Ascending aorta (tissue), 2 donors: ENCODE data around the gene SMIM14. TPM values are rescaled to one million over a fixed set of nuclear protein-coding genes. Genes with fewer than 3 reads are reported as not detected.
A peak's percentile ranks its signal among the peaks of the same experiment; 100 is the strongest.
"Not testable (repeated sequence)": the region's sequence is repeated elsewhere in the genome, so short reads cannot be mapped to it uniquely, and the experiment has no call there.

Experiments
- DNase-seq, 2 donors: peaks; one replicate each; pipeline ENCODE4 v3.0.0-alpha.2; 2019; ENCODE audit warnings: low spot score in 2 of 2
- H3K27ac ChIP-seq, 2 donors: fragments of 200-600 bp; sonication (generic); one replicate each; pipeline ENCODE4 v1.5.1; 2016 to 2017; ENCODE audit warnings: mild to moderate bottlenecking in 1 of 2
- H3K27me3 ChIP-seq: fragments of 200-600 bp; sonication (generic); one replicate; pipeline ENCODE4 v1.5.1; 2017
- H3K36me3 ChIP-seq, 2 donors: fragments of 200-600 bp; sonication (generic); one replicate each; pipeline ENCODE4 v1.5.1; 2016
- H3K4me1 ChIP-seq, 2 donors: fragments of 200-600 bp; sonication (generic); one replicate each; pipeline ENCODE4 v1.5.1; 2016 to 2017; ENCODE audit warnings: mild to moderate bottlenecking in 1 of 2
- H3K4me3 ChIP-seq, 2 donors: fragments of 200-600 bp; sonication (generic); one replicate each; pipeline ENCODE4 v1.5.1; 2016 to 2017; ENCODE audit warnings: mild to moderate bottlenecking in 1 of 2
- H3K9me3 ChIP-seq, 2 donors: fragments of 200-600 bp; sonication (generic); one replicate each; pipeline ENCODE4 v1.5.1; 2016
- CTCF ChIP-seq, 3 experiments: fragments of 200-600 bp in 2 of 3; fragments of 450-650 bp in 1 of 3; sonication (generic) in 2 of 3; IDR thresholded peaks; one replicate each; pipeline ENCODE4 v1.5.1; 2016 to 2019; ENCODE audit warnings: antibody characterized with exemption in 3 of 3, mild to moderate bottlenecking in 1 of 3, moderate library complexity in 1 of 3
- intact Hi-C: fragments of 100-400 bp; cut with DNase I; formaldehyde crosslinking; loops from one replicate; pipeline ENCODE4 v1.15.1; 2023
- total RNA-seq: library from RNA; depleted of rRNA; stranded (reverse); fragments of >200 nt; gene quantifications from one replicate; pipeline ENCODE4 v1.1.0, GENCODE V29; 2016

SMIM14 gene
- total RNA-seq, 1 donor from 2014 or later, result 48.2 TPM

DNA sequence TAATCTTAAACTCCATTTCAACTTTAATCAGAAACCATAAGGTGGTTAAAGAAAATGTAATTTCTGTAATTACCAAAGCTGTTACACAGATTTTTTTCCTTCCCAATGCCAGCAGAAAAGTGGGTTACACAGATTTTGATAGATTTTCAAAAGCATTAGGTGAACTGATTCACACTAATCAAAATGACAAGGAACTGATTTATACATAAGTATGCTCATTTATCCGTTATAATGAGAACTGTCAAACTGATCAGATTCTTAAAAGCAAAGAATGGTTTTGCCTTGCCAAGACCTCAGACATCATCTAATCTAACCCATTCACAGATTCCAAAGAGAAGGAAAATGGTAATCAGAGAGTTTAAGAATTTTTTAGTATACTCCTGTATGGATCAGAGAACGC, 116.6 kb downstream of the SMIM14 start:
- Histone ChIP-seq H3K4me1 (peaks cover 0 to 15% of the 10 kb centered on the region in 2 donors), H3K9me3 (no peaks in the 10 kb centered on the region), H3K27me3 (no peaks in the 10 kb centered on the region), H3K36me3 (peaks cover 3 to 32% of the 10 kb centered on the region in 2 donors), H3K4me3 (no peak overlapping the region), H3K27ac (peak overlapping the region in 1 of 2 donors; percentile 22)
- TF ChIP-seq CTCF (IDR thresholded peaks at IDR 0.05), result no peak
- no peak for DNase-seq
- intact Hi-C loops, result no loop called here

- TF ChIP-seq CTCF (IDR thresholded peaks at IDR 0.05), result no peak
- intact Hi-C loops, result no loop called here
- no peaks in the 10 kb centered on the region for H3K27me3 ChIP-seq
- H3K9me3 ChIP-seq, result no peaks in the 10 kb centered on the region
- H3K4me3 ChIP-seq, result no peak overlapping the region
- no peak for DNase-seq
- peak overlapping the region in 1 of 2 donors; percentile 22 for H3K27ac ChIP-seq
- H3K36me3 ChIP-seq, result peaks cover 3 to 34% of the 10 kb centered on the region in 2 donors
- peaks cover 0 to 15% of the 10 kb centered on the region in 2 donors for H3K4me1 ChIP-seq
These were observed 117.3 kb downstream of the SMIM14 start for GRCh38 chr4:39521253-39521919.

GRCh38 chr4:39518484-39518883, 120.2 kb downstream of the SMIM14 start:
- intact Hi-C loops, result no loop called here
- H3K4me3 ChIP-seq, result no peak overlapping the region
- H3K4me1 ChIP-seq, result peaks cover 0 to 13% of the 10 kb centered on the region in 2 donors
- H3K36me3 ChIP-seq, result peaks cover 3 to 46% of the 10 kb centered on the region in 2 donors
- no peak for TF ChIP-seq CTCF (IDR thresholded peaks at IDR 0.05)
- H3K9me3 ChIP-seq, result no peaks in the 10 kb centered on the region
- no peaks in the 10 kb centered on the region for H3K27me3 ChIP-seq
- DNase-seq, result no peak
- no peak overlapping the region for H3K27ac ChIP-seq

GRCh38 chr4:39516407-39516966, 122.2 kb downstream of the SMIM14 start:
- intact Hi-C loops, result no loop called here
- Histone ChIP-seq H3K4me3 (no peak overlapping the region), H3K27ac (no peak overlapping the region), H3K4me1 (peaks cover 0 to under 1% of the 10 kb centered on the region in 2 donors), H3K27me3 (no peaks in the 10 kb centered on the region), H3K9me3 (no peaks in the 10 kb centered on the region), H3K36me3 (peaks cover 14 to 64% of the 10 kb centered on the region in 2 donors)
- no peak for TF ChIP-seq CTCF (IDR thresholded peaks at IDR 0.05)
- DNase-seq, result no peak

DNA sequence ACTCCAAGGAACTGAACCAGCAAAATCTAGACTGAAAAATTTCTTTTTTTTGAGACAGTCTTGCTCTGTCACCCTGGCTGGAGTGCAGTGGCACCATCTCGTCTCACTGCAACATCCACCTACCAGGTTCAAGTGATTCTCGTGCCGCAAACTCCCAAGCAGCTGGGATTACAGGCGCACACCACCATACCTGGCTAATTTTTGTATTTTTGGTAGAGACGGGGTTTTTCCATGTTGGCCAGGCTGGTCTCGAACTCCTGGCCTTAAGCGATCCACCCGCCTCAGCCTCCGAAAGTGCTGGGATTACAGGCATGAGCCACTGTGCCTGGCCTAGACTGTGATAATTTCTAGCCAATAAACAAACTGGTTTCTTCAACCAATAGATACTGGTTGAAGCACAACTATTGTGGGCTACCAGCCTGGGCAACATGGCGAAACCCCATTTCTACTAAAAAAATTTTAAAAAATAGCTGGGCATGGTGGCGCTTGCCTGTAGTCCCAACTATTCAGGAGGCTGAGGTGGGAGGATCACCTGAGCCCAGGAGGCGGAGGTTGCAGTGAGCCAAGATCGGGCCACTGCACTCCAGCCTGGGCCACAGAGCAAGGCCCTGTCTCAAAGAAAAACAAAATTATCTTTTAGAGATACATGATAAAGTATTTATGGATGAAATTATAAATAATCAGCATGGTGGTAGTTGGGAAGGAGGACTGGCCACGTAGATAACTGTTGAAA, 122.8 kb downstream of the SMIM14 start:
- H3K4me3 ChIP-seq, DNase-seq, intact Hi-C loops, H3K27ac ChIP-seq, H3K4me1 ChIP-seq, H3K27me3 ChIP-seq, H3K9me3 ChIP-seq: not testable (repeated sequence)
- H3K36me3 ChIP-seq, result peaks cover 14 to 71% of the 10 kb centered on the region in 2 donors

- no peak overlapping the region for H3K27ac ChIP-seq
- no peaks in the 10 kb centered on the region for H3K4me1 ChIP-seq
- no peak overlapping the region for H3K4me3 ChIP-seq
- TF ChIP-seq CTCF (IDR thresholded peaks at IDR 0.05), result no peak
- H3K36me3 ChIP-seq, result peaks cover 21 to 74% of the 10 kb centered on the region in 2 donors
- no peaks in the 10 kb centered on the region for H3K27me3 ChIP-seq
- no peak for DNase-seq
- no peaks in the 10 kb centered on the region for H3K9me3 ChIP-seq
- intact Hi-C loops, result no loop called here
These were observed 123.7 kb downstream of the SMIM14 start for GRCh38 chr4:39514888-39515401.

- H3K27me3 ChIP-seq, H3K9me3 ChIP-seq, DNase-seq, H3K4me1 ChIP-seq, intact Hi-C loops, H3K27ac ChIP-seq, H3K4me3 ChIP-seq: not testable (repeated sequence)
- H3K36me3 ChIP-seq, result peaks cover 25 to 74% of the 10 kb centered on the region in 2 donors
These were observed 124.4 kb downstream of the SMIM14 start for GRCh38 chr4:39514266-39514665.
